GM21723 (cell line): ENCODE results near the gene ACACB.

Source experiments
- ATAC-seq: cut with Tn5 transposase; IDR thresholded peaks from one replicate; pipeline ENCODE4 v1.9.1; 2021; ENCODE audit warnings: mild to moderate bottlenecking, moderate library complexity; ENCODE audit not compliant: unreplicated experiment

The ACACB gene

DNA sequence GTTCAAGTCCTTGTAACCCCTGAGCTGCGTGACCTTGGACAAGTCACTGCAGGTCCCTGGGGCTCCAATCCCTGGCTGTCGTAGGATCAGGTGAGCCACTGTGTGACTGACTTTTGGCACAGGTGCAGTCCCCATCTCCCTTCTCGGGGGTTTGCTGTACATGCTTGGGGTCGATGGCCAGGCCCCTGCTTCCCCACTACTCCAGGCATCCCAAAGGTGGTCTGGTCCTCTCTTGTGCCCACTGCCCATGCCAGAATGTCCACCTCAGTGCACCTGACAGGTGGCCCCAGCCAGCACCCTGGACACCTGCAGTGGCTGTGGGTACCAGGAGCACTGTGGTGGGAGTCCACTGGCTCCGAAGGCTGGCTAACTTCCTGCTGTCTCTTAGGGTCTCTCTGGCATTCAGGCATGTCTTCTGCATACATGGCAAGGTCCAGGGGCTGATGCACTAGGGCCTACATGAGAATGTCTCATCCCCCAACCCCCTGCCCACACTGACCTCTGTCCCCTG lies 178.0 kb downstream of the ACACB start:
- ATAC-seq = no peak

GRCh38 chr12:109295764-109296425 lies 179.5 kb downstream of the ACACB start:
- no peak for ATAC-seq

- ATAC-seq = no peak
Observed at GRCh38 chr12:109296431-109296830, 180.0 kb downstream of the ACACB start.

DNA sequence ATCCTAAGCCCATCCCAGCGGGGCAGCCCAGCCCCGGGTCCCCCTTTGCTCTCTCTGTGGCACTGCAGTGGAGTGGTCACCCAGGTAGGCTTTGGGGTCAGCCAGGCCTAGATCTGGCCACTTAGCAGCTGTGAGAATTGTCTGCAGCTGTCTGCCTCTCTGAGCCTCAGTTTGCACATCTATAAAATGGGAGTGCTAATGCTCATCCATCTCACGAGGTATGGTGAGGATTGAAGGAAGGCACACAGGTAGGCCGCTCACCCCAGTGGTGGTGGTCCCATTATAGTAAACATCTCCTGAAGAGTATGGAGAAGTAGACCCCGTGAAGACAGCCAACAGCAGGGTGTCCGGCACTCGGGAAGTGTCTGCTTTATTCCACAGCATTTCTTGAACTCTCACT lies 183.5 kb downstream of the ACACB start:
- ATAC-seq = no peak

DNA sequence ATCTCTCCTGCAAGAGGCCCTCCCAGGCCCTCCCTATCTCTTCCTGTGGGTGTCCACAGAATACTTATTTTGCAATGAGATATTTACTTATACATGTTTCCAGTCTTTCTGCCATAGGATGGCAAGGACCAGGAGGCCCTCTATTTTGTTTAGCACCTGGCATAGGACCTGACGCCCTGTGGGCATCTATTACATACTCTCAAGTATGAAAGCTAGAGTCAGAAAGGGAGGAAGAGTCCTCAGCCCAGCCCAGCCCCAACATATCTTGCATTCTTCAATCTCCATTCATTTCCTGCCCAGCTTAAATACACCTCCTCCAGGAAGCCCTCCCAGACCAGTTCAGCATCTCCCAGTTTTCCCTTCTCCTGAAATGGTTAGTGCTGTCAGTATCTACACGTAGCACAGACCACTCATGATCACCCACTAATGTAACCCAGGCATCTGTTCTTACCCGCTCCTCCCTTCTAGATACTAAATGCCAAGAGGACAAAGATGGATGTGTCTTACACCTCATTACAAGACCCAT lies 185.3 kb downstream of the ACACB start:
- no peak for ATAC-seq

GRCh38 chr12:109302358-109302757 lies 186.0 kb downstream of the ACACB start:
- no peak for ATAC-seq

- ATAC-seq = no peak
Observed at GRCh38 chr12:109302770-109303169, 186.4 kb downstream of the ACACB start.

DNA sequence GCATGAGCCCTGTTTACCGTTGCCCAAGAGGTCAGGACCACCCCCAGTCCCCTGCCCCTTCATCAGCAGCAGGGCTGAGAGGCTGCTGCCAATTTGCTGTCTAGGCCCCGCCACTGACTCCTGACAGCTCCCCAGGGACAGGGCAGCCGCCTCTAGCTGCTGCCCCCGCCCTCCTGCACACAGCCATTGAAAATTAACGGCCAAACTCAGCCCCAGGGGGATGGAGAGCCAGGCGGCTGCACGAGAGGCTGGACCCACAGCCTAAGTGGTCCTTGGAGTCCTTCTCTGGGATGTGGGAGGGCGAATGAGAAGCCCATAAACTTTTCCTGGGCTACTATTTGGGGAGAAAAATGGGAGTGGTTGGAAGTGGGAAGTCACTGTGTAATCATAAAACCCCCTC lies 188.1 kb downstream of the ACACB start:
- ATAC-seq = no peak

- ATAC-seq = no peak
Observed at GRCh38 chr12:109305547-109305946, 189.2 kb downstream of the ACACB start.

- ATAC-seq = no peak
Observed at GRCh38 chr12:109307051-109307450, 190.7 kb downstream of the ACACB start.

- ATAC-seq = no peak
Observed at GRCh38 chr12:109308534-109309380, 192.4 kb downstream of the ACACB start, which contains the start of gene FOXN4. FOXN4 (minus strand) TSS chr12:109309284; CDS start chr12:109308321, 963 bp downstream.

DNA sequence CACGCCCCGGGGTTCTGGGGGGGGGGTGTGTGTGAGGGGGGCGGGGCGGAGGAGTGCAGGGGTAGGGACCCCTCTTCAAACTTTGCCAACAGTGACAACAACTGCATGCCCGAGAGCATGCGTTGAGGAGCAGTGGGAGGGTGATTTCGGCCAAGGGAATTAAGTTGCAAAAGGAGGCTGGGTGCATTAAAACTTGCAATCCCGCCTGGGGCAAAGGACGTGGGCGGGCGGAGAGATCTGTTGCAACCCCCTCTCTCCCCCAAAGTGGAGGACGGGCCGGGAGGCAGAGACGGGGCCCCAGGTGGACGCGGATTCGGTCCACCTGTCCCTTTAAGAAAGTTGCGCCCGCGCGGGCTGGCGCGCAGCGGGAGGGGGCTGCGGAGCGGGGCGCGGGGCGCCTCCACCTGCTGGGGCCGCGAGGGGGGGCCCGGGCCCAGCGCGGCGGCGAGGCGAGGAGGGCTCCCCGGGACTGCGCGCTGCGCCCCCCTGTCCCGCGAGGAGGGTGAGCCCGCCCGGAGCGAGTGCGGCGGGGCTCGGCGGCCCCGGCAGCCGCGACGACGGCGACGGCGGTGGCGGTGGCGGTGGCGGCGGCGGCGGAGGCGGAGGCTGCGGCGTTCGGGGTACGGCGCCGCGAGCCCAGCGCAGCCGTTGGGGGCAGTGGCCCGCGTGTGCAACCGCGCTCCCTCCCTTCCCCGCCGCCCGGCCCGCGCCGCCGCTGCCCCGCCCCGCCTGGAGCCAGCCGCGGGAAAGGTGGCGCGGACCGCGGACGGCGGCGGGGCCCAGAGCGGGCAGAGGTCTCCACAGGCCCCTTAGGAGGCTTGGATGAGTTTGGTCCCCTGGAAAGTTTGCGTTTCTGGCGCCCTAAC lies 193.2 kb downstream of the ACACB start:
- no peak for ATAC-seq

DNA sequence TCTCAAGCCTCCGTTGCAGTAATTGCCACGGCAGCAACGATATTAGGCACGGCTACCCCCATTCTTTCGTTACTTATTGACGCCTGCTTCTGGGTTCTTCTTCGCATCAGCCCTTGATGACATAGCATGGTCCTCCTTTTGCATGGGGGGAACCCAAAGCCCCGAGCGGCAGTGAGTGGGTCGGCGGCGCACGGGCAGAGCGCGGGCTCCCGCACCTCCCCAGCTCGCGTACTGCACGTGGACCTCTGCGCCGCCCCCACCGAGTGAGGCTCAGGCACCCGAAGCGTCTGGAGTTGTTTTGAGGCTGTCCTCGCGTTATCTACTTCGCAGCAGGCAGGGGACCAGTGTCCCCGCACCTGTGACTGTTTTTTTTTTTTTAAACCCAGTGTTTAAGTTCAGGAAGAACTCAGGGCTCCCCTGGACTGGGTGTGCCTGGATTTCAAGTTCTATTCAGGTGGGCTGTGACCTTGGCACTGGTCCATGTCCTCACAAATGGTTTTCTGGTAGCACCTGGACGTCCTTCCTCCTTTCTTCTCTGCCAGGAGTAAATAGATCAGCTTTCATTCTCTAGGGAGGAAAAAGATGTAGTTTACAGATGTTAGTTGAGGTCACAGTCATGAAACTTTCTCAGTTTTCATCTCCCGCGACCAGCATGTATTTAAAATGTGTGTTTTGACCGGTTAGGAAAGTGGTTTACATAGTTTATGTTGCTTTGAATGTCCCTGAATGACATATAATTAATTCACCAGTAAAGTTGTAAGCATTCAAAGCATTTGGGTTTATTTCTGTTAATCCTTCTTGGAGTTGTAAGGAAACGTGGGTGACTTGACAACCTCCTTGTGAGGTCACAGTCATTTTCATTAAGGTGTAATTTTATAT lies 194.1 kb downstream of the ACACB start:
- ATAC-seq = no peak
